GM12875 (cell line): ENCODE measurements around the gene DNAJA2.

Experiments
- H3K4me3 ChIP-seq: one replicate; pipeline ENCODE4 v1.5.1; 2011; ENCODE audit warnings: low read depth, low read length, control low read depth
- TF ChIP-seq, protein P1 (sequence below): IDR thresholded peaks from 2 replicates; pipeline ENCODE4 v1.5.1; 2011; ENCODE audit warnings: low read depth, mild to moderate bottlenecking, control low read depth, inconsistent platforms, low read length, moderate library complexity, borderline replicate concordance; ENCODE audit not compliant: insufficient read depth

Gene DNAJA2

DNA sequence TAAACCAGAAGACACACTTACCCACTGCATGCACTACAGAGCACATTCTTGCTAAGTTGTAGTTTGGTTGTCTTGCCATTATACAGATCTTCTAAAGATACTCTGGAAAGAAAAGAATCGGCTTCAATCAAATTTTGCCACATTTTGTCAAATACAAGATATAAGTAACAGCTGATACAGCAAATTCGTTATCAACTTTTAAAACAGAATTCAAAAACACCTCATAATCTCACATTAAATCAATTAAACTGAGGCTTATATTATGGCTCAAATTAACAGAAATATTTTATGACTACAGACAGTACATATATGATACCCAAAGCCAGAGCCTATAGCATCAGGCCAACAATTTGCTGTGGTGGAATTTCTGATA, 5.4 kb downstream of the DNAJA2 start:
- H3K4me3 ChIP-seq: no peak overlapping the region
- TF ChIP-seq, protein P1, sequence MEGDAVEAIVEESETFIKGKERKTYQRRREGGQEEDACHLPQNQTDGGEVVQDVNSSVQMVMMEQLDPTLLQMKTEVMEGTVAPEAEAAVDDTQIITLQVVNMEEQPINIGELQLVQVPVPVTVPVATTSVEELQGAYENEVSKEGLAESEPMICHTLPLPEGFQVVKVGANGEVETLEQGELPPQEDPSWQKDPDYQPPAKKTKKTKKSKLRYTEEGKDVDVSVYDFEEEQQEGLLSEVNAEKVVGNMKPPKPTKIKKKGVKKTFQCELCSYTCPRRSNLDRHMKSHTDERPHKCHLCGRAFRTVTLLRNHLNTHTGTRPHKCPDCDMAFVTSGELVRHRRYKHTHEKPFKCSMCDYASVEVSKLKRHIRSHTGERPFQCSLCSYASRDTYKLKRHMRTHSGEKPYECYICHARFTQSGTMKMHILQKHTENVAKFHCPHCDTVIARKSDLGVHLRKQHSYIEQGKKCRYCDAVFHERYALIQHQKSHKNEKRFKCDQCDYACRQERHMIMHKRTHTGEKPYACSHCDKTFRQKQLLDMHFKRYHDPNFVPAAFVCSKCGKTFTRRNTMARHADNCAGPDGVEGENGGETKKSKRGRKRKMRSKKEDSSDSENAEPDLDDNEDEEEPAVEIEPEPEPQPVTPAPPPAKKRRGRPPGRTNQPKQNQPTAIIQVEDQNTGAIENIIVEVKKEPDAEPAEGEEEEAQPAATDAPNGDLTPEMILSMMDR: no peak

DNA sequence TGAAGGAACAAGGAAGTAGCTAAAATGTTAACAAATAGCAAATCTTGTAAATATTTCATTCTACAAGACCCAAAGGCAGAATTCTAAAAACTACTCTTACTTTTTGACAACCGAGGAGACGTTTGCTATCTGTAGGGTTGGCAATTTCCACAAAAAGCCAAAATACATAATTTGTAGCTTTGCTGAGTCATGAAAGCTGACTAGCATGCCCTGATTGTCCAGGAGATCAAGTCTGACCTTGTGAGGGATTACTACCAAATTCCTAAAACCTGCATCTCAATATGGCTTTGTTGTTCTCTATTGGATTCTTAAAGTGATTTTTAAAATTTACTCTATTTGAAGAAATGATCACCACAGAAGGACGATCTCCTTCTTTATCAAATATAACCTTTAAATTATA, 10.8 kb downstream of the DNAJA2 start:
- TF ChIP-seq, protein P1: no peak
- H3K4me3 ChIP-seq: no peak overlapping the region

DNA sequence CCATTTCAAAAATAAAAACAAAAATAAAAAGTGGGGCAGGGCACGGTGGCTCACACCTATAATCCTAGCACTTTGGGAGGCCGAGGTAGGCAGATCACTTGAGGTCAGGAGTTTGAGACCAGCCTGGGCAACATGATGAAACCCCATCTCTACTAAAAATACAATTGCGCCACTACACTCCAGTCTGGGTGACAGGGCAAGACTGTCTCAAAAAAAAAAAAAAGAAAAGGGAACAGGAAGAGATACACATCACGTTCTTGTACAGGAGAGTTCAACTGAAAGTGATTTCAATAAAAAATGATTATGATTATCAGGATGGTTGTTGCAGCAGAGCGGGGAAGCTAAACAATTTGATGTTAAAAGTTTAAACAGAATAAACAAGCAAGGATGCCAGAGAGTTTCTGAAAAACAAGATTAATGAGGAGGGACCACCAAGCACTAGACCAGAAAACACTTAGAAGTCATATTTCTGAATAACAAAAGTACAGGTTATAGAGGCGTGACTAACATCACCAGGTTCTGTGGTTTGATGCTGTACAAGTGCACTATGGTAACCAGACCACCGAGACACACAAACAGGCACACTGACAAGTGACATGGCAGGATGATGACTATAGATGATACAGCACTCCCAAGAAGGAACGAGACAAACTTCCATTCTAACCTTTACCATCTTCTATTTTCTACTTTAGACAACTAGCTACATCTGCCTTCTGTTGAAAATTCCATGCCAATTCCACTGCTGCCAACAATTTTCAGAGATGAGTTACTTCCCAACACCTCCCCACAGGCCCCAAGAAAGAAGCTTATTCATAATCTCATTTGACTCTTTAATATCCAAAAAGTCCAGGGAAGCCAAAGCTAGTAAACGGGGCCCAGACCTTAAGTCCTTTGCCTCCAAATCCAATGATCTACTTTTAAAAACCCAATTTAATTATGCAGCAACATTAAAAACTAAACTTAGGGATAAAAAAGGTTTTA, 11.8 kb downstream of the DNAJA2 start:
- H3K4me3 ChIP-seq: no peak overlapping the region
- TF ChIP-seq, protein P1: no peak

DNA sequence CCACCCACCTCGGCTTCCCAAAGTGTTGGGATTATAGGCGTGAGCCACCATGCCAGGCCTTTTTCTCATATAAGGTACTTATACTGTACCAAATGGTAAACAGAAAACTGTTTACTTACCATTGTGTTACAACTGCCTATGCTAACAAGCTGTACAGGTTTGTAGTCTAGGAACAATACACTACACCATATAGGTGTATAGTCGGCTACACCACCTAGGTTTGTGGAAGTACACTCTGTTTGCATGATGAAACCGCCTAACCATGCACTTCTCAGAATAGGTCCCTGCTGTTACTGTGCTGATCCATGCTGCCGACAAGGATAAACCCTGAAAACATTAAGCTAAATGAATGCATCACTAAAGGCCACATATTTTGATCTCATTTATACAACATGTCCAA, 18.9 kb downstream of the DNAJA2 start:
- no peak overlapping the region for H3K4me3 ChIP-seq
- TF ChIP-seq, protein P1: no peak

DNA sequence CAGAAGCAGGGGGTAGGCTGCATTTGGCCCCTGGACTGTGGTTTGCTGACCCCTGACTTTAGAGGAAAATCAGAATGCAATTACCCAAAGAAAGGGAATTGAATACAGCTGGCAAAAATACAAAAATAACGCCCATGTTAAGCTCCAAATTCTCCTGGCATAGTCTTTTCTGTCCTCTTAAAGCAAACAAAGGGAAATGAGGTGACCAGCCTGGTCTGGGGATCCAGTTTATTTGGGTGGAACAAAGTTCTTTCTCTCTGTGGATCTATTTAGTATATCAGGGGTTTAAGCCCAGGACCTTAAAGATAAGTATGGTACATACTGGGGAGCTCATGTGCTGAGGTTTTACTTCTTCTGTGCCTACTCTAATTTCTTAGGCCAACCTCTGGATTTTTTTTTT, 23.5 kb downstream of the DNAJA2 start:
- TF ChIP-seq, protein P1: no peak
- H3K4me3 ChIP-seq: no peak overlapping the region

DNA sequence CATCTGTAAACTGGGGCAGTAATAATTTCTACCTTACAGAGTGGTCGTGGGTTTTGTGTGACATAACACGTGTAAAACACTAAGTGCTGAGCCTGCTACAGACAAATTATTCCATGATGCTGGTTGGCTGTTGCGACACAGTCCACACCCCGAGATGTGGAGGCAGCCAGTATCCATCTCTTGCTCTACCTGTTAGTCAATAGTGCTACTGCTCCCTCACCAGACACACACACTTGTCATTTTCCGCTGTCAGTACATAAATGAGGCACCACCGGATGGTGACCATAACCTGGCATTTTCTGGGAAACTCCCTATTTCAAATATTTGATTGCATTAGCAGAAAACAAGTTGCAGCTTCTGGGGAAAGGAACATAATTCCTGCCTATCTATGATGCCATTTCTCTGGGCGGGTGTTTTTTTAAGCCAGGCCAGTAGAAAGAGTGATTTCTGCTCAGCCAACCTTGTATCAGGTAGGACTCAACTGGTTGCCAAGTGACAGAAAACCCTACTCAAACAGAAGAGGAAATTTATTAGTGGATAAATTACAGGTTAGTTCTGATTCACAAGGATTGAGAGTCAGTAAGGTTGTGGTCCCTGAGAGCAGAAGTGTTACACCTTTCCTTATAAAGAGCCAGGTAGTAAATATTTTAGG, 24.1 kb downstream of the DNAJA2 start:
- TF ChIP-seq, protein P1: no peak
- no peak overlapping the region for H3K4me3 ChIP-seq
